D721Med (cell line): ENCODE measurements around the gene SHB.
"Not testable (repeated sequence)": the region's sequence is repeated elsewhere in the genome, so short reads cannot be mapped to it uniquely, and the experiment has no call there.

Experiments used
- DNase-seq: peaks from one replicate; pipeline ENCODE4 v3.0.0; 2011; ENCODE audit warnings: low spot score; ENCODE audit not compliant: insufficient read length
- FAIRE-seq: peaks from 2 replicates; lab custom pipeline; 2011; peaks lifted over from hg19 to GRCh38; lab: Jason Lieb, UNC
- CTCF ChIP-seq: IDR thresholded peaks from 2 replicates; pipeline ENCODE4 v1.5.1; 2012; ENCODE audit warnings: mild to moderate bottlenecking, control low read depth; ENCODE audit not compliant: insufficient read depth; ENCODE audit errors: missing control alignments

SHB gene

GRCh38 chr9:37897665-37898064 is 171.4 kb downstream of the SHB start:
- DNase-seq: no peak
- no peak for TF ChIP-seq CTCF
- FAIRE-seq: no peak

- FAIRE-seq (no peak), DNase-seq (no peak)
- TF ChIP-seq CTCF: no peak
These were observed 177.0 kb downstream of the SHB start for GRCh38 chr9:37892063-37892462.

GRCh38 chr9:37891042-37891441 is 178.0 kb downstream of the SHB start:
- DNase-seq, FAIRE-seq: not testable (repeated sequence)

GRCh38 chr9:37889536-37889935 is 179.5 kb downstream of the SHB start:
- no peak for DNase-seq
- TF ChIP-seq CTCF: no peak
- no peak for FAIRE-seq

- FAIRE-seq, DNase-seq: not testable (repeated sequence)
These were observed 180.9 kb downstream of the SHB start for GRCh38 chr9:37887977-37888583.

- TF ChIP-seq CTCF: no peak
- FAIRE-seq: no peak
- DNase-seq: no peak
These were observed 188.0 kb downstream of the SHB start for GRCh38 chr9:37880916-37881479.

- FAIRE-seq: no peak
- no peak for DNase-seq
- no peak for TF ChIP-seq CTCF
These were observed 192.7 kb downstream of the SHB start for GRCh38 chr9:37876376-37876775.

- FAIRE-seq (no peak), DNase-seq (no peak)
- no peak for TF ChIP-seq CTCF
These were observed 195.1 kb downstream of the SHB start for GRCh38 chr9:37873955-37874354.
